DMS153 (cell line): ENCODE results near the gene SLC22A23.
"Not testable (repeated sequence)": the region's sequence is repeated elsewhere in the genome, so short reads cannot be mapped to it uniquely, and the experiment has no call there.

Experiments used
- DNase-seq: peaks from one replicate; lab custom pipeline; 2025; lab: John Stamatoyannopoulos, UW

The SLC22A23 gene

GRCh38 chr6:3403238-3404173, 53.3 kb downstream of the SLC22A23 start:
- no peak for DNase-seq

GRCh38 chr6:3402310-3403237, 54.3 kb downstream of the SLC22A23 start:
- DNase-seq: peak; percentile 12

- no peak for DNase-seq
Measured at GRCh38 chr6:3400162-3400561, 56.7 kb downstream of the SLC22A23 start.

GRCh38 chr6:3398755-3399696, 57.8 kb downstream of the SLC22A23 start:
- DNase-seq: no peak

DNA sequence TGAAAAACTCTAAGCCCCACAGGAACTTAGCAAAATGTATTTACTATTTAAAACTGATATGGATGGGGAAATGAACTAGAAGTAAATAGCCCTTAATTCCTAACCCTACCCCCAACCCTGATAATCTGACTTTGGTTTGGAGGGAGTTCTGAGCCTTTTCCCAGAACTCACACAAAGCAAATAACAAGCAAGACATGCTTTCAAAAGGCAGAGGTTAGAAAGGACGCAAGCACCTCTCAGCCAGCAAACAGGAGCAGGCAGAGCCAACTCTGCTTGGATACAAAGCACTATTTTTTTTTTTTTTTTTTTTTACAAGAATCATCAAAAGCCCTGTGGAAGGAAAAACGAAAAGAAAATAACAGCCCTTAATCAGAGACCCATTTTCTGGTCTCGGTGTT, 58.7 kb downstream of the SLC22A23 start:
- no peak for DNase-seq

DNA sequence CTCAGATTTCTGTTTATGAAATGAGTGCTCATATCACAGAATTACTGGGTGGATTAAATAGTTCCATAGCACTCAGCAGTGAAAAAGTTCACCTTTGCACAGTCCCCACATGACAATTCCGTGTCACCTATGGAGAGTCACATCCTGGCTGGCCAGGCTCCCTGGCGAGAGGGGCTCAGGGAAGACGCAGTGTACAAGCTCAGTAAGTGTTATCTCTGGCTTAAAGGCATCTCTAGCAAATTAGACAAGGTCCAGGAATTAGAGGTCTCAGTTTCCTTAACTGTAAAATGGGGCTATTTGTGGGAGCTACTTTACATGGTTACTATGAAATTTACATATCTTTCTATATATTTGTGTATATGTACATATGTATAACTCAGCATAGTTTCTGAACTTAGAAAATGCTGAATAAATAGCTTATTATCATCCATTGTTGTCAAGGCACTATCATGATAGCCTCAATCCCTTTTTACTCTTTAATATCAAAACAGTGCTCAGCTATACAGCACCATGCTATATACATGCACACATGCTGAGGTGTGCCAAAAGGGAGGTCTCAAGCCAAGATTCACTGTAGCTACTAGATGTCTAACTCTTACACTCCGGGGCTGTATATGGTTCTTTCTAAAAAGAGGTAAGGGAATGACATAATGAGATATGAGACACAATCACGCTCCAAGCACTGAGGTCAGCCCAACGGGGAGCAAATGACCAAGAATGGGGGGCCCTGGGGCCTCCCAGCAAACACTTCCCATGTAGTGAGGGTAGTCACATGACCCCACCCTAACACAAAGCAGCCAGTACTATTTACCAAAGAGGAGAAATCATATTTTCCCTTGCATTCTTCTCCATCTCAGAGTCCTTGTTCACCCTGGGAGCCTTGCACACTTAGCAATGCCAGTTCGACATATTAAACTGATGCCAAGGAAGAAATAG, 59.4 kb downstream of the SLC22A23 start:
- DNase-seq: no peak

DNA sequence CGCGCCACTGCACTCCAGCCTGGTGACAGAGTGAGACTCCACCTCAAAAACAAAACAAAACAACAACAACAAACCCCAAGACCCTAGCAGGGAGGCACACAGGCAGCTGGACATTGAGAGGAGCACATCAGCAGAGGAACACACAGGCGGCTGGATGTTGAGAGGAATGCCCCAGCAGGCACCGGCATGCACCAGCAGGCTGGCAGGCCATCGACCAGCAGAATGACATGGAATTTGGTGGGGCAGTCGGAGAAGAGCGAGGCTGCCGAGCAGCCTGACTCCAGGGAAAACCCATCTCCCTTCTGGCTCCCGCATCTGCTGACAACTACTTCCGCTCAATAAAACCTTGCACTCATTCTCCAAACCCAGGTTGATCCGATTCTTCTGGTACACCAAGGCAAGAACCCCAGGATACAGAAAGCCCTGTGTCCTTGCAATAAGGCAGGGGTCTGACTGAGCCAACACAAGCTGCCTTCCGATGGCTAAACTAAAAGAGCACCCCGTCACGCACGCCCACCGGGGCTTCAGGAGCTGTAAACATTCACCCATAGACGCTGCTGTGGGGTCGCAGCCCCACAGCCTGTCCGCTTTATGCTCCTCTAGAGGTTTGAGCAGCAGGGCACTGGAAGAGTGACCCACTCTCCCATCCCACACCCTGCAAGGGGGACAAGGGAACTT, 60.2 kb downstream of the SLC22A23 start:
- no peak for DNase-seq

GRCh38 chr6:3394671-3395070, 62.2 kb downstream of the SLC22A23 start:
- no peak for DNase-seq

DNA sequence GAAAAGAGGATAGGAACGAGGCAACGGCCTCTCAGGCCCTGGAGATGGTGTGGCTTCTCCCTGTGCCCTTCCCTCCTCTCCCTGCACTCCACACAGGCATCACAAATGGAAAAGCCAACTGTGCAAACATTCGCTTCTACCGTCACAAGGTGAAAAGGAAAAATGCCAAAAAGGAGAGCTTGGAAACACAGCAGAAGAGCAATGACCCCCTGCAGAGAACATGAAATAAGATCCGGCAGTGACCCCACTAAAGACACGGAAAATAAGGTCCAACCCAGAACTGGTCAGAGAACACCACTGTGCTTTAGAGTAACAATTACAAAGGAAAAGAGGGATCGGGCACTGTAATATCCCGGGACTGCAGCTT, 63.0 kb downstream of the SLC22A23 start:
- DNase-seq: peak; percentile 38

GRCh38 chr6:3392930-3393835, 63.7 kb downstream of the SLC22A23 start:
- no peak for DNase-seq

GRCh38 chr6:3391902-3392458, 64.9 kb downstream of the SLC22A23 start:
- no peak for DNase-seq

GRCh38 chr6:3390698-3391097, 66.2 kb downstream of the SLC22A23 start:
- DNase-seq: no peak

GRCh38 chr6:3389390-3390167, 67.3 kb downstream of the SLC22A23 start:
- no peak for DNase-seq

GRCh38 chr6:3388786-3389185, 68.1 kb downstream of the SLC22A23 start:
- DNase-seq: no peak

GRCh38 chr6:3386374-3386857, 70.4 kb downstream of the SLC22A23 start:
- no peak for DNase-seq

DNA sequence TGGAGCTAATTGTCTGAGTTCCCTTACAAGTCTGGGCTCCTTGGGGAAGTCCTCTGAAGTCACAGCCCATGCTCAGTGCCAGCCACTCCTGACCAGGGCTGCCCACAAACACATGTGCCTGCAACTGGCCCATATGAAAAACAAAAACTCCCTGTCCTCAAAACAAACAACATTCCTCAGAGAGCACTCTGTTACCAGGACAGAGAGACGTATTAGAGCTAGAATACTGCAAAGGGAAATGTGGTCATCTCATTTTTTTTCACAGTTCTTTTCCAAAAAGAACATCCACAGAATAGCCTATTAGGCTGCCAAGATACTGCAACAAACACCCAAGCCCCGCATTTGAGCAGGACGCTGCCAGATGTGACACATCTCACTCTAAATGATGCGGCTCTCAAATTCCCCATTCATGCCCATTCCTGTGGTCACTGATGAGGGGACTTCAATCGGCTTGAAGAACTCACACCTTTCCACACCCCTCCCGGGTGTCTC, 71.1 kb downstream of the SLC22A23 start:
- DNase-seq: no peak

- not testable (repeated sequence) for DNase-seq
Measured at GRCh38 chr6:3385181-3385580, 71.7 kb downstream of the SLC22A23 start.
